Transverse colon (tissue), 4 donors: Measurements from ENCODE around the gene SERINC5.

Experiments
- EP300 ChIP-seq: sonication (generic); formaldehyde crosslinking; IDR thresholded peaks from one replicate; pipeline ENCODE4 v1.6.1; 2017; ENCODE audit warnings: antibody characterized with exemption, low read depth
- POLR2A ChIP-seq: fragments of 450-650 bp; IDR thresholded peaks from one replicate; pipeline ENCODE4 v1.6.1; 2016; ENCODE audit warnings: antibody characterized with exemption, mild to moderate bottlenecking, moderate library complexity
- POLR2AphosphoS5 ChIP-seq, 3 donors: sonication (generic); formaldehyde crosslinking; IDR thresholded peaks; one replicate each; pipeline ENCODE4 v1.6.1; 2016; ENCODE audit warnings: antibody characterized with exemption in 3 of 3
- TF ChIP-seq, protein P1 (sequence below), 5 experiments: fragments of 200-600 bp in 3 of 5; fragments of 450-650 bp in 2 of 5; sonication (generic) in 3 of 5; IDR thresholded peaks; 1 replicate in 2 of 5; 2 replicates in 3 of 5; pipeline ENCODE4 v1.5.1; 2016 to 2017; ENCODE audit warnings: antibody characterized with exemption in 5 of 5, inconsistent platforms in 3 of 5, mild to moderate bottlenecking in 2 of 5, moderate library complexity in 1 of 5

DNA sequence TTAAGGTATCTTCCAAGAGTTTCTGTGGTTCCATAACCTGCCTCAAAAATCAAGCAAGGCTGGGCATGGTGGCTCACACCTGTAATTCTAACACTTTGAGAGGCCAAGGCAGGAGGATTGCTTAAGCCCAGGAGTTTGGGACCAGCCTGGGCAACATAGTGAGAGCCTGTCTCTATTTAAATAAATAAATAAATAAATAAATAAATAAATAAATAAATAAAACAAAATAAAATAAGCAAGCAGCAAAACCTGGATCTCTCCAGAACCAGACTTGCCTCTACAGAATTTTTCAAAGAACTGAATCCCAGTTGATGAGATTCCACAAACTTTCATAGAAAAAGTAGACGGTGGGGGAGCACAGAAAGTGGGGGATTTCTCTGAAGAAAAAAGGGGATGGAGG is 12.3 kb downstream of the SERINC5 start:
- TF ChIP-seq POLR2A (no peak), POLR2AphosphoS5 (IDR thresholded peaks at IDR 0.05) (no peak), EP300 (no peak)
- TF ChIP-seq, protein P1, sequence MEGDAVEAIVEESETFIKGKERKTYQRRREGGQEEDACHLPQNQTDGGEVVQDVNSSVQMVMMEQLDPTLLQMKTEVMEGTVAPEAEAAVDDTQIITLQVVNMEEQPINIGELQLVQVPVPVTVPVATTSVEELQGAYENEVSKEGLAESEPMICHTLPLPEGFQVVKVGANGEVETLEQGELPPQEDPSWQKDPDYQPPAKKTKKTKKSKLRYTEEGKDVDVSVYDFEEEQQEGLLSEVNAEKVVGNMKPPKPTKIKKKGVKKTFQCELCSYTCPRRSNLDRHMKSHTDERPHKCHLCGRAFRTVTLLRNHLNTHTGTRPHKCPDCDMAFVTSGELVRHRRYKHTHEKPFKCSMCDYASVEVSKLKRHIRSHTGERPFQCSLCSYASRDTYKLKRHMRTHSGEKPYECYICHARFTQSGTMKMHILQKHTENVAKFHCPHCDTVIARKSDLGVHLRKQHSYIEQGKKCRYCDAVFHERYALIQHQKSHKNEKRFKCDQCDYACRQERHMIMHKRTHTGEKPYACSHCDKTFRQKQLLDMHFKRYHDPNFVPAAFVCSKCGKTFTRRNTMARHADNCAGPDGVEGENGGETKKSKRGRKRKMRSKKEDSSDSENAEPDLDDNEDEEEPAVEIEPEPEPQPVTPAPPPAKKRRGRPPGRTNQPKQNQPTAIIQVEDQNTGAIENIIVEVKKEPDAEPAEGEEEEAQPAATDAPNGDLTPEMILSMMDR (IDR thresholded peaks at IDR 0.05), result no peak
